OCI-LY7 (cell line): ENCODE results near the gene SYTL2.

ENCODE experiments used
- EZH2phosphoT487 ChIP-seq: fragments of 200-600 bp; sonication (generic); IDR thresholded peaks from 2 replicates; pipeline ENCODE4 v1.6.1; 2018; ENCODE audit warnings: low read depth, borderline replicate concordance, mild to moderate bottlenecking, mixed run types, antibody characterized with exemption, low read length, moderate library complexity, mixed read lengths
- TF ChIP-seq, protein P1 (sequence below): fragments of 200-600 bp; sonication (generic); conservative IDR thresholded peaks from 2 replicates; pipeline ENCODE4 v1.5.1; 2014; ENCODE audit warnings: mild to moderate bottlenecking, antibody characterized with exemption, low read length, moderate library complexity, mixed read lengths

- TF ChIP-seq, protein P1, sequence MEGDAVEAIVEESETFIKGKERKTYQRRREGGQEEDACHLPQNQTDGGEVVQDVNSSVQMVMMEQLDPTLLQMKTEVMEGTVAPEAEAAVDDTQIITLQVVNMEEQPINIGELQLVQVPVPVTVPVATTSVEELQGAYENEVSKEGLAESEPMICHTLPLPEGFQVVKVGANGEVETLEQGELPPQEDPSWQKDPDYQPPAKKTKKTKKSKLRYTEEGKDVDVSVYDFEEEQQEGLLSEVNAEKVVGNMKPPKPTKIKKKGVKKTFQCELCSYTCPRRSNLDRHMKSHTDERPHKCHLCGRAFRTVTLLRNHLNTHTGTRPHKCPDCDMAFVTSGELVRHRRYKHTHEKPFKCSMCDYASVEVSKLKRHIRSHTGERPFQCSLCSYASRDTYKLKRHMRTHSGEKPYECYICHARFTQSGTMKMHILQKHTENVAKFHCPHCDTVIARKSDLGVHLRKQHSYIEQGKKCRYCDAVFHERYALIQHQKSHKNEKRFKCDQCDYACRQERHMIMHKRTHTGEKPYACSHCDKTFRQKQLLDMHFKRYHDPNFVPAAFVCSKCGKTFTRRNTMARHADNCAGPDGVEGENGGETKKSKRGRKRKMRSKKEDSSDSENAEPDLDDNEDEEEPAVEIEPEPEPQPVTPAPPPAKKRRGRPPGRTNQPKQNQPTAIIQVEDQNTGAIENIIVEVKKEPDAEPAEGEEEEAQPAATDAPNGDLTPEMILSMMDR: no peak
- TF ChIP-seq EZH2phosphoT487: no peak
These were observed 33.6 kb upstream of the SYTL2 start for GRCh38 chr11:85844439-85845123.
